Gastrocnemius medialis (tissue), 4 donors: ENCODE results near the gene L3MBTL2. TPM values are rescaled to one million over a fixed set of nuclear protein-coding genes. Genes with fewer than 3 reads are reported as not detected.

ENCODE experiments used
- ATAC-seq, 2 donors: fragments of 150-250 bp; one replicate each; pipeline ENCODE4 v1.9.1; 2016
- DNase-seq, 2 donors: peaks; one replicate each; pipeline ENCODE4 v3.0.0-alpha.2; 2019
- H3K27ac ChIP-seq, 4 donors: fragments of 200-600 bp; sonication (generic); 1 replicate in 1 of 4; 2 replicates in 3 of 4; pipeline ENCODE4 v1.5.1; 2016 to 2018; ENCODE audit warnings: mild to moderate bottlenecking in 2 of 4, moderate library complexity in 1 of 4
- H3K27me3 ChIP-seq, 3 donors: fragments of 200-600 bp; sonication (generic) in 2 of 3; 1 replicate in 1 of 3; 2 replicates in 2 of 3; pipeline versions ENCODE4 v1.5.1 to v1.6.0; 2016 to 2019; ENCODE audit warnings: mild to moderate bottlenecking in 1 of 3, moderate library complexity in 1 of 3
- H3K36me3 ChIP-seq, 2 donors: fragments of 200-600 bp; sonication (generic) in 1 of 2; one replicate each; pipeline ENCODE4 v1.5.1; 2017 to 2018
- H3K4me1 ChIP-seq, 2 donors: fragments of 200-600 bp; sonication (generic) in 1 of 2; one replicate each; pipeline ENCODE4 v1.5.1; 2016 to 2017; ENCODE audit warnings: mild to moderate bottlenecking in 2 of 2
- H3K4me3 ChIP-seq, 4 donors: fragments of 200-600 bp; sonication (generic) in 3 of 4; 1 replicate in 1 of 4; 2 replicates in 3 of 4; pipeline ENCODE4 v1.5.1; 2016 to 2019; ENCODE audit warnings: mild to moderate bottlenecking in 2 of 4
- H3K9me3 ChIP-seq, 3 donors: fragments of 200-600 bp; sonication (generic) in 2 of 3; 1 replicate in 1 of 3; 2 replicates in 2 of 3; pipeline ENCODE4 v1.5.1; 2016 to 2019
- CTCF ChIP-seq, 5 experiments: fragments of 450-650 bp in 3 of 5; fragments of 200-600 bp in 2 of 5; sonication (generic) in 2 of 5; IDR thresholded peaks in 4 of 5; conservative IDR thresholded peaks in 1 of 5; 1 replicate in 4 of 5; 2 replicates in 1 of 5; pipeline ENCODE4 v1.5.1; 2016 to 2019; ENCODE audit warnings: antibody characterized with exemption in 5 of 5, mild to moderate bottlenecking in 3 of 5, moderate library complexity in 3 of 5
- POLR2A ChIP-seq, 2 donors: fragments of 450-650 bp; IDR thresholded peaks; one replicate each; pipeline ENCODE4 v1.6.1; 2017; ENCODE audit warnings: antibody characterized with exemption in 2 of 2, mild to moderate bottlenecking in 2 of 2, moderate library complexity in 2 of 2
- in situ Hi-C, 4 donors: fragments of 200-750 bp; cut with MboI; loops; one replicate each; pipeline versions ENCODE4 v1.15.0 to v1.8.0; 2017; ENCODE audit warnings: low sequenced_read_pairs in 4 of 4
- intact Hi-C: fragments of 100-400 bp; cut with DNase I; formaldehyde crosslinking; loops from one replicate; pipeline ENCODE4 v1.15.1; 2023; ENCODE audit warnings: low total_unique reads
- total RNA-seq, 4 donors: library from RNA; depleted of rRNA; stranded (reverse); fragments of >200 nt; gene quantifications; one replicate each; pipeline versions ENCODE4 v1.1.0 to v1.2.3, GENCODE V29; 2016

The L3MBTL2 gene
- total RNA-seq, 4 donors from 2014 or later: 4.8 to 14.4 (median 12.4) TPM

GRCh38 chr22:41248314-41248713 is 43.2 kb downstream of the L3MBTL2 start:
- H3K27me3 ChIP-seq: no peaks in the 10 kb centered on the region
- DNase-seq (no peak), ATAC-seq (no peak)
- in situ Hi-C loops (no loop called here), intact Hi-C loops (no loop called here)
- no peak overlapping the region for H3K27ac ChIP-seq
- no peak for TF ChIP-seq CTCF (IDR thresholded peaks at IDR 0.05 in 4 of 5, conservative IDR thresholded peaks at IDR 0.05 in 1 of 5)
- no peak for TF ChIP-seq POLR2A (IDR thresholded peaks at IDR 0.05)
- H3K36me3 ChIP-seq: peaks cover 0 to 56% of the 10 kb centered on the region in 2 donors
- H3K4me1 ChIP-seq: no peaks in the 10 kb centered on the region
- H3K4me3 ChIP-seq: no peak overlapping the region
- H3K9me3 ChIP-seq: no peaks in the 10 kb centered on the region

GRCh38 chr22:41248758-41249157 is 43.6 kb downstream of the L3MBTL2 start:
- H3K4me1 ChIP-seq: no peaks in the 10 kb centered on the region
- H3K4me3 ChIP-seq: no peak overlapping the region
- H3K9me3 ChIP-seq: no peaks in the 10 kb centered on the region
- DNase-seq (no peak), ATAC-seq (no peak)
- no peak overlapping the region for H3K27ac ChIP-seq
- no peaks in the 10 kb centered on the region for H3K27me3 ChIP-seq
- in situ Hi-C loops: no loop called here
- TF ChIP-seq CTCF (IDR thresholded peaks at IDR 0.05 in 4 of 5, conservative IDR thresholded peaks at IDR 0.05 in 1 of 5) (no peak), POLR2A (IDR thresholded peaks at IDR 0.05) (no peak)
- intact Hi-C loops: no loop called here
- peaks cover 0 to 61% of the 10 kb centered on the region in 2 donors for H3K36me3 ChIP-seq

GRCh38 chr22:41249442-41249841 is 44.3 kb downstream of the L3MBTL2 start:
- no peak for TF ChIP-seq CTCF (IDR thresholded peaks at IDR 0.05 in 4 of 5, conservative IDR thresholded peaks at IDR 0.05 in 1 of 5)
- no peak for TF ChIP-seq POLR2A (IDR thresholded peaks at IDR 0.05)
- Histone ChIP-seq H3K27me3 (no peaks in the 10 kb centered on the region), H3K4me3 (no peak overlapping the region), H3K36me3 (peaks cover 0 to 68% of the 10 kb centered on the region in 2 donors), H3K9me3 (no peaks in the 10 kb centered on the region), H3K27ac (no peak overlapping the region), H3K4me1 (no peaks in the 10 kb centered on the region)
- intact Hi-C loops: no loop called here
- in situ Hi-C loops: no loop called here
- no peak for DNase-seq
- ATAC-seq: no peak

GRCh38 chr22:41250127-41250526 is 45.0 kb downstream of the L3MBTL2 start:
- no peak for ATAC-seq
- Histone ChIP-seq H3K27me3 (no peaks in the 10 kb centered on the region), H3K4me1 (no peaks in the 10 kb centered on the region), H3K4me3 (no peak overlapping the region), H3K27ac (no peak overlapping the region), H3K9me3 (no peaks in the 10 kb centered on the region), H3K36me3 (peaks cover 0 to 74% of the 10 kb centered on the region in 2 donors)
- in situ Hi-C loops (no loop called here), intact Hi-C loops (no loop called here)
- no peak for DNase-seq
- no peak for TF ChIP-seq CTCF (IDR thresholded peaks at IDR 0.05 in 4 of 5, conservative IDR thresholded peaks at IDR 0.05 in 1 of 5)
- TF ChIP-seq POLR2A (IDR thresholded peaks at IDR 0.05): no peak

- in situ Hi-C loops (no loop called here), intact Hi-C loops (no loop called here)
- no peak for DNase-seq
- Histone ChIP-seq H3K4me3 (no peak overlapping the region), H3K27ac (no peak overlapping the region), H3K4me1 (no peaks in the 10 kb centered on the region), H3K36me3 (peaks cover 0 to 89% of the 10 kb centered on the region in 2 donors), H3K27me3 (no peaks in the 10 kb centered on the region), H3K9me3 (no peaks in the 10 kb centered on the region)
- TF ChIP-seq CTCF (IDR thresholded peaks at IDR 0.05 in 4 of 5, conservative IDR thresholded peaks at IDR 0.05 in 1 of 5): no peak
- no peak for TF ChIP-seq POLR2A (IDR thresholded peaks at IDR 0.05)
- no peak for ATAC-seq
These were observed 47.3 kb downstream of the L3MBTL2 start for GRCh38 chr22:41252365-41252764.
